HG03066 (cell line): ENCODE results near the gene ATP9B.

Experiments
- ATAC-seq: cut with Tn5 transposase; IDR thresholded peaks from one replicate; pipeline ENCODE4 v1.9.1; 2021; ENCODE audit warnings: low read depth; ENCODE audit not compliant: unreplicated experiment

ATP9B gene

DNA sequence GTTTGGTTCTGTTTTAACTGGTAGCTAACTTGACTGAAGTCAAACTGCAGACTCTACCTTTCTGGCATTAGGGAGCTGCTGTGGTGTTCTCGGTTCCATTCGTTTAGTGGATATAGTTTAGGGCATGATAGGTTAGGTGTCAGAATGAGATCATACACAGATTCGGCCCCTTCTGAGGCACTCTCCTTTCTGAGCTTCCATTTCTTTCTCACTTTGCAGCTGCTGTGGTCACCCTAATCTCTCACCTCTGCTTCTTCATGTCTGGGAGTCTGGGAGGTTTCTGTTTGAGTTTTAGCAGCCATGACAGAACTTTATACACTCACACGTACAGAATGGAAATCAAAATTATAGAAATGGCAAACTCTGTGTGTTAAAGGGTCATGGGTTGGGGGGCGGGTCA, 122.8 kb downstream of the ATP9B start:
- ATAC-seq, result no peak

DNA sequence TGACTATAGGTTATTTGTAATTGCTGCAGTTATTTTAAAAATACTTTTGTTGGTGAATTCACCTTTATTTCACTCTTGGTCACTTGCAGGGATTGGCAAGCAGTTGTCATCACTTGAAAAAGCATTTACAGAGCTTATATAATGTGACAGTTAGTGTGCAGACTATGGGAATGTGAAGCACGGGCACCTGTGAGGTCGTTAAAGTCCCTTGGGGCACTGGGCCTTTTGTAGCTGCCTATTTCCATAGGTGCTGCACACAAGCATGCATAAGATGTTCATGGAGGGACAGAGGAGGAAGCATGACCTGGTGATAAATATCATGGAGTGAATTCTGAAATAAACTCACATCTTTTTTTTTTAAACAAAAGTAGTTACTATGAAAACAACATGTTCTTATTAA, 124.6 kb downstream of the ATP9B start:
- ATAC-seq, result no peak

DNA sequence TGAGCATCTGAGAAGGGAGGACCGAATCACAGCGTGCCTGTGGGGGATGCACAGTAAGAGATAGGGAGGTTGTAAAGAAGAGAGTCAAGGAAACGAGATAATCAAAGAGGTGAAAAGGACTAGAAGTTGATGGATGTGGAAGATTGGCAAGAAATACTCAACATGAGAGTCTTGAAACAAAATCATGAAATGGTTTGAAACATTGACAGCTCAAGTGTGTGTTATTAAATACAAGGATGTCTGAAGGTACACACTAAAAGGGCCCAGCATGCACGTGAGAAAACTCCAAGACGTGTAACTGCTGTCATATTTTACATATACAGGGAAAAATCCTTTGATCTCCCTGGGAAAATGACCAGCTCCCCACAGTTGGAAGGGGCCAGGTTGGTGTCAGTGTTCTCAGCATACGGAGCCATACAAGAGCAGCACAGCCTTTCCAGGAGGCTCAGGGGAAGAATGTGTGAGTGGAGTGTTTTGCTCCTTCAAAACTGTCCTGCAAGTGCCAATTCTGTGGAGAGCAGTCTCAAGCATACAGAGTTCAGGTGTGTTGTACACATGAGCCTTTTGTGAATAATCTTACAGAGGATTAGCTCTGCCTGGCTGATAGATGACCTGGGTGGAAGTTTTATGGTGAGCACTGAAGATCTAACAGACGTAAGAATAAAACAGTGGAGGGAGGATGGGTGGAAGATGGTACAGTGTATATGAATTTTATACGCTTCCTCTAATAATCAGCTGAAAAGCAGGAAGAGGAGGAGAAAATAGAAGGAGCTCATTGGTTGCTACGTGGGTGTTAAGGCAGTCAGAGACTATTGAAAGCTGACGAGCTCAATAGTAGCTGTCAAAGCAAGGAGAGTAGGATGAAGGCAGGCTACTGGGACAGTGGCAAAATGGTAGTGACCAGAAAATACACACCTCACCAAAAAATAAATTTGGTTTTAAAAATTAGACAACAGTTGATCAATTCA, 126.8 kb downstream of the ATP9B start:
- no peak for ATAC-seq

DNA sequence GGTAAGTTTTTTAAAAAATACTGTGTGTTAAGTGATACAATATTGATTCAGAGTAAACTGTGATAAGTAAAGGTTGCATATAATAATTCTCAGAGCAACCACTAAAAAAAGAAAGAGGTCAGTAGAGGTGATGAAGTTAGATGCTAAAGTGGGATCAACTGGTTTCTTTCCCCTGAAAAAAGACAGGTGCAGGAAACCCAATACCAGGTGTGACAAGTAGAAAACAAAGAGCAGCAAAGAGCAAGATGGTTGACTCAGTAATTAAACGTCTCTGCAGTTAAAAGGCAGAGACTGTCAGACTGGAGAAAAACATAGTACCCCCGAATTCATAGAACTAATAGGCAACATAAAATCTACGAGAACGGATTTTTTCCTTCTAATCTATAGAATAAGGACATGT, 128.3 kb downstream of the ATP9B start:
- ATAC-seq, result no peak

DNA sequence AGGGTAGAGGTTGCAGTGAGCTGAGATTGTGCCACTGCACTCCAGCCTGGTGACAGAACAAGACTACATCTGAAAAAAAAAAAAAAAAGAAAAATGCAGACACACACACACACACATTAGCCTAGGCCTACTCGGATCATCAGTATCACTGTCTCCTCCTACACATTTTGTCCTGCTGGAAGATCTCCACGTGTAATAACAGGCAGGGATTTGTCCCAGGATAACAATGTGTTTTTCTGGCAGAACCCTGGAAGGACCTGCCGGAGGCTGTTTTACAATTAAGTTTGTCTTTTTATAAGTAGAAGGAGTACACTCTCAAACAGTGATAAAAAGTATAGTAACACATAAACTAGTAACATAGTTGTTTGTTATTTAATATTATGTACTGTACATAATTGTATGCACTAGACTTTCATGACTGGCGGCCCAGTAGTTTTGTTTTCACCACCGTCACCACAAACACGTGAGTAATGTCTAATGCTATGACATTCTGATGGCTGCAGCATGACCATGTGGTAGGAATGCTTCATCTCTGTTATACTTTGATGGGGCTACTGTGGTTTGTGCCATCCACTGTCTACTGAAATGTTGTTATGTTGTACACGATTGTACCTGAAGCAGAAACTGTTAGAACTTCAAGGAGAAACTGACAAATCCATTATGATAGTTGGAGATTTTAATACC, 130.6 kb downstream of the ATP9B start:
- no peak for ATAC-seq

DNA sequence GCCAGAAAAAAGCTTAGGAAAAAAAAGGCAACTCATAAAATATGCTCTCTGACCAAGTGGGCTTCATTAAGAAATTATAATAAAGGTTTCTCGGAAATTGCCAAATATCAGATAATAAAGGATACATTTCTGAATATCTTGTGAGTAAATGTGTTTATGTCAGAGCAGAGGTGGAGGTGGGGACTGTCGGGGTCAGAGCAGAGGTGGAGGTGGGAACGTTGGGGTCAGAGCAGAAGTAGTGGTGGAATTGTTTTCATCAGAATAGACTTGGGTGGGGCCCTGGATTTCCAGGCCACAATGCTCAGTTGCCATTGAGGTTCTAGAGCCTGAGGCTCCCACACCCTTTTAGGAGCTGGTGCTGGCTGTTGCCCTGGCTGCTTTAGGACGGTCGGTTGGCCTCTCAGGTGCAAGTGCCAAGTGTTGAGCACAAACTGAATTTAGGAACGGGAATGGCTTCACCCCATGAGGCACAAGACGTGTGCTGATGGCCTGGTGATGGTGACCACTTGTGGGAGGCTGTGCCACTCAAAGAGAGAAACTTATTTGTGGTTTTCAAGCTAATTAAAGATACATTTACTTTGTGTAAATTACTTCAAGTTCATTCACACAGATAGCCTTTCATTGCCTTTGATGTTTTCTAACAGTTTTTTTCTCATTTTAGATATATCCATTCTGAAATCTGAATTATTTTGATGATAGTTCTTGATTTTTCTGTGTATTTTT, 131.5 kb downstream of the ATP9B start:
- ATAC-seq, result peak; percentile 60

DNA sequence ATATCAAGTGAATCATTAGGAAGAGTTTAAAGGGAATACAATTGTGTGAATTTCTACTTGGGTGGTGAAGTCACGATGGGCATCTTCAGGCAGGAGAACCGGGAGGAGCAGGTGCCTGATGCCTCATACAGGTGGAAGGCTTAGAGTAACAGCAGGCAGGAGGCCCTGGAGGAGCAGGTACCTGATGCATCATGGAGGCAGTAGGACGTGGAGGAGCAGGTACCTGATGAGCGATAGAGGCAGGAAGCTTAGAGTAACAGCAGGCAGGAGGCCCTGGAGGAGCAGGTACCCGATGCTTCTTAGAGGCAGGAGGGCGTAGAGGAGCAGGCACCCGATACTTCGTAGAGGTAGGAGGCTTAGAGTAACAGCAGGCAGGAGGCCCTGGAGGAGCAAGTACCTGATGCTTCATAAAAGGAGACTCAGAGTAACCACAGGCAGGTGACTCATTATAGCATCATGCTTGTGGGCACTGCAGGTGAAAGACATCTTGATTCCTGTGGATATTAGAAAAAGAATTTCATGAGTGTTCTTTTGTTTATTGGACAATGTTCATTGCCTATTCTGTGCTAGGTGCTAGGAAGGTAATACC, 133.9 kb downstream of the ATP9B start:
- no peak for ATAC-seq

DNA sequence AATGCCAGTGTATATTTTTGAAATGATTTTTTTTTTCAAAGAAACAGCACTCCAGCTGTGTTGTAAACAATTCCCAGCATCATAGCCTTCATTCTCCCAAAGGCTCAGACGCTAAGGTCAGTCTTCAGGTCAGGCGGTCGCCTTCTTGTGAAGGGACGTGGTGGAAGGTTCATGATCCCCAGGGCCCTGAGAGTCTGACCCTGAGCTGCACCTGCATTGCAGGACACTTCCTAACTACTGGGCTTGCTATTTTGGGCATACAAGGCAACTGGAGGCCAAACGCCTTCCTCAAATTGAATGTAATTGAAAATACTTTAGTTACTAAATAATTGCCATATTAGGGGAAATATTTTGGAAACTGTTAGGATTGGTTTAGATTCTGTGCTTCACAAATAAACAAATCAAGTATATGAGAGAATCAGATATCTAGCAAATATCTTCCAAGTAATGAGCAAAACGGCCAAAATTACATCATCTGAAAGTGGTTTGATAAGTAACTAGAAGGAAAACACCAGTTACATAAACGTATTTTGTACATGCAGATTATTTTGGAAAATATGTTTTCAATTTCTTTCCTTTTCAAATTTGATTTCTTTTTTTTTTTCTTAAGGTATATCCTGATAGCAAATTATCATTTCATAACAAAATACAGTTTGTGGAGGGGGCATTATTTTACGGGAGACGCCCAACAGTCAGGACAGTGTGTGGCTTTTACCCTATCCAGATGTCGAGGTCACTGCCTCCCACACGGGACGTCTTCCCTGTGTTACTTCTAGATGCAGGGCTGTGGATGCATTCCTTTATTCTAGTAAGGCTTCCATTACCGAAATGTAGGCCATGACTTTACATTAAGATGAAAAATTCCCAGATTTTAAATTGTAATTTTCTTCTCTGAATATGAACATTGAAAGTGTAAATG, 136.0 kb downstream of the ATP9B start:
- ATAC-seq, result no peak

DNA sequence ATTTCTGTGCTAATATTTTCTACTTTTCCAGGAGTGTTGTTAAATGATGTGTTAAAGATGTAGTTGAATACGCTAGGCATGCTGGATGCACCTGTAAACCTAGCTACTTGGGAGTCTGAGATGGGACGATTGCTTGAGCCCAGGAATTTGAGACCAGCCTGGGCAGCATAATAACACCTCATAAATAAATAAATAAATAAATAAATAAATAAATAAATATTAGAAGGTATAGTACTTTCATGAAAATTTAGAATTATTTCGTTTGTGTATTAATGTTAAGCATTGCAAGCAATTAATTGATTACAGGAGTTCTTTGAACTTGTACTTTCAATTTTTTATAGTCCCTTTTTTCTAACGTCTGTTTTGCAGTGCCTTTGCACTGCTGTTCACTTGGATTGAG, 137.2 kb downstream of the ATP9B start:
- ATAC-seq, result no peak

DNA sequence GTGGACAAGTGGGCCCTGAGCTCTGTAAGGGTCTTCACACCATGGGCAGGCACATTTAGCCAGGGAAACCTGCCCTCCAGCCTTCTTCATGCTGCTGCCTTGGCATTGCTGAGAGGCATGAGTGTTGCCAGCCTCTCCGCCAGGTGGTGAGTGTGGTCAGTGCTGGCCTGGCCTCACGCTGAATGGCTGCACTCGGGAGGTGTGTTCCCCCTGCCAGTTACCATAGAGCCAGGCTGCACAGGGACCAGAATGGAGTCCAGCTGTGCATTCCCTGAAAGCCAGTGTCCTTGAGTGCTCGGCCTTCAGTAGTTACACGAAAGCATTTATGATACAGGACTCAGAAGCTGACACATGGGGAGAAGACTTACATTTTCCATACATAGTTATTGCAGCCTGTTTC, 139.7 kb downstream of the ATP9B start:
- no peak for ATAC-seq

DNA sequence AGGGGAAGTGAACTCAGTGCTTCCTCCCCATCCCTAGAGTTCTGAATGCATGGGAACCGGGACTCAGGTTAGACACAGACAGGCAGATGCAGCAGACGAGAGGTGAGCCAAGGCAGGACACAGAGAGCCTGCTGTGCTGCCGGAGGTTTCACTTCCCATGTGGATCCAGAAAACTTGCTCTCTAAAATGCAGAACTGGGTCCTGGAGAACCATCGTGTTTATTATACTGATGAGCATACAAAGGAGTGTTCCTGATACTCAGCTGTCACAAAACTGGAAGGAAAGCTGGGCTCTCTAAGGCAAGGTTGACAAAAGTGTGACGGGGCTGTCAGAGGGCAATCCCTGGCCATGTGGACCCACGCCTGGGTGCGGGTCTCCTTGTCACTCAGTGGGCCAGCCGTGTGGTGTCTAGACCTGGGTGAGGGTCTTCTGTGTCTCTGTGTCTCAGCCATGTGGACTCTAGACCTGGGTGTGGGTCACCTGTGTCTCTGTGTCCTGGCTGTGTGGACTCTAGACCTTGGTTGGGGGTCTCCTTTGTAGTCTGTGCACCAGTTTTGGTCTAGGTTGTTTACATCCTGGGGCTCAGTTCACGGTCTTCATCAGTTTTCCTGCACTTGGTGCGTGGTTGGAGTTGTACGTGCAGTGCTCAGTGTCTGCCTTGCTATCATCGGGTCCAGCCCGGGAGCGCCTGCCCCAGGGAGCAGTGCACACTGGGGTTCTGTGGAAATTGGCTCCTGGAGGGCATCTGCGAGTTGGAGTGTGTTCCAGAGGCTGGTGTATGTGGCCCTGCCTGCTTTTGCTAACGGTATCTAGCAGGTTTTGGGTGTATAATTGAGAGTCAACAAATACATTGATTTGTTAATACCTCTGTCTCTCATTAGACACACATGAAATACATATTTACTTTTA, 141.1 kb downstream of the ATP9B start:
- ATAC-seq, result no peak

DNA sequence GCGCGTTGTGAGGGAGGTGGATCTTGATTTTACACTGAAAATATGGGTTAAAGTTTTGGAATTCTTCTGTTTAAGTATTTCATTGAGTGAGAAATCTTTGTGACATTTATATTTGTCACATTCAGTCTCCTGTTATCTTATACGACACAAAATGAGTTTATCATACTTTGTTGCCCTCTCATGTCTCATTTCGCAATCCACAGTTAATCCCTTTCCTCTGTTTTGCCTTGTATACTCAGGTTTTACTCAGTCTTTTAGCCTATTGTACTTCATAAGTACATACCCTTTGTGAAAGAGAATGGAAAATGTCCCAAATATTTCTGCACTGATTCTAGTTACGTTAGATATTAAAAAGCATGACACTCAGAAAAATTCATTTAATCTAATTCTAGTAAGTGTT, 142.7 kb downstream of the ATP9B start:
- ATAC-seq, result no peak

DNA sequence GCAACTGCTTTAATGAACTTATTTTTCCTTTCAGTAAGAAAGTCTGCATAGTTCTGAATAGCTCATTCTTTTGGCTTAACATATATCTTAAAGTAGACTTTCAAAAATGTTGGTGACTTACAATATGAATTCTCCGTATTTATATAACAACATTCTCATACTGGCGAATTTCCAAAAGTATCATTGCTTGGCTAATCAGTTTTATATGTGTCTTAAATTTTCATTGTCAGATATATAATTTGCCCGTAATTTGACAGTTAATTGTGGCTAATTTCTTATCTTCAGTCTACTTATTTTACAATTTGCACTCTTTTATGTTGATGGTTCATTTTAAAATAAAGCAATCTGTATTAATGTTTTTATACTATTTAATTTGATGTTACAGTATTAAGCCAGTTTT, 144.9 kb downstream of the ATP9B start:
- no peak for ATAC-seq

DNA sequence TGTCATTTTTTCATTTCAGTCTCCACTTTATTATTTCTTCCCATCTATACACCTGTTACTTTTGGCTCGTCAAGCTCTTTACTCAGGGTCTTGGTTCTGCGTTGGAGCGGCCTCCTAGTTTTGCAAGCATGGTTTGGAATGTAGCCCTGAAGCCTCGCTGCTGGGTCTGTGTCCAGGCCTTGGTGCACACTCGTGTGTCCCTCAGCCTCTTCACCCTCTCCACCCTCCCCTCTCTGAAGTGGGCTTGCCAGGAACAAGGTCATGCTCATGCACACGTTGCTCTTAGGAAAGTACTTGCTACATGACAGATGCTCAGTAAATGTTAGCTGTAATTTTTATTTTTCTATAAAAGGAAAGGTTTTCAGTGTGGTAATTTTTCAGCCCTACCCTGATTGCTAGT, 147.0 kb downstream of the ATP9B start:
- no peak for ATAC-seq

DNA sequence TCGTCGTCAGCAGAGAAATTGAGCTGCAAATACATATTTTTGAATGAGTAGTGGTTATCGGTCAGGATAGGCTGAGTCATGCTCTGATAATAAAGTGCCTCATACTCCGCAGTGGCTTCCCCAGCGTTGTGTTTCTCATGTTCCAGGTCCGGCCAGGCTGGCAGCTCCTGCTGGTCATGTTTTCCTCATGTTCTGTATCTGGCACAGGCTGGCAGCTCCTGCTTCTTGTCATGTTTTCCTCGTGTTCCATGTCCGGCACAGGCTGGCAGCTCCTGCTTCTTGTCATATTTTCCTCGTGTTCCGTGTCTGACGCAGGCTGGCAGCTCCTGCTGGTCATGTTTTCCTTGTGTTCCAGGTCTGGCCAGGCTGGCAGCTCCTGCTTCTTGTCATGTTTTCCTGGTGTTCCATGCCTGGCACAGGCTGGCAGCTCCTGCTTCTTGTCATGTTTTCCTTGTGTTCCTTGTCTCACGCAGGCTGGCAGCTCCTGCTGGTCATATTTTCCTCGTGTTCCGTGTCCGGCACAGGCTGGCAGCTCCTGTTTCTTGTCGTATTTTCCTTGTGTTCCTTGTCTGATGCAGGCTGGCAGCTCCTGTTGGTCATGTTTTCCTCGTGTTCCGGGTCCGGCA, 148.9 kb downstream of the ATP9B start:
- no peak for ATAC-seq

DNA sequence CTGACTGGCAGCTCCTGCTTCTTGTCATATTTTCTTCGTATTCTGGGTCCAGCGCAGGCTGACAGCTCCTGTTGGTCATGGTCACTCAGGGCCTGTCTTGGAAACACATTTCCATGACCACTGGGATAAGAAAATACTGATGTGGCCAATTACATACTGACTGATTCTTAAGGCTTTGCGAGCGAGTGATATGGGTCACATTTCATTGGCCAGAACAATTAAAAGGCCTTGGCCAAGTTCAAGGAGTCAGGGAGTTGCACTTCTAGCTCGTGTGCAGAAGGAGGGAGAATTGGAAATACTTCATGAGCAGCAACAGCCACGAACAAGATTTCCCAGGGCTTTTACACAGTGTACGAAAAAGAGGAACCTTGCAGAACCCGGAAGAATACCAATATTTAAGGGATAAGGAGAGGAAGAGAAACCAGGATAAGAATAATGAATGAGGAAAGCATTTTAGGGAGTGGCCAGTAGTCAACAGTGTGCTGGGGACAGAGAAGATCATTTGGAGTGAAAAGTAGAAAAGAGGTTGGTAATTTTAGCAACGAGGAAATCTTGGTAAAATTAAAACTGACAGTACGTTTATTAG, 149.5 kb downstream of the ATP9B start:
- no peak for ATAC-seq

DNA sequence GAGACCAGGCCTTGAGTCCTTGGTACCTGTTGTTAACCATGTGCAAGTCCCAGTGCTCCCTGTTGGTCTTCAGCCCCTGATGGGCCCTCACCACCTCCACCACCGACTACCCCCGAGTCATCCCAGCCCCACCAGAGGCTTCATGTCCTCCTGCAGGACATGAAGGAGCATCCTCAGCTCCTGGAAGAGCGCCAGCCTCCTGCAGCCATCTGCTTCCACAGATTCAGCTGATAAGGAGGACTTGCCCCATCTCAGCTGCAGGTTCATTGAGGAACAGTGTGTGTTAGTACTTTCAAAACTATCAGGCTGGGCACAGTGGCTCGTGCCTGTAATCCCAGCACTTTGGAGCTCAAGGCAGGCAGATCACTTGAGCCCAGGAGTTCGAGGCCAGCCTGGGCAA, 151.9 kb downstream of the ATP9B start:
- ATAC-seq, result no peak

DNA sequence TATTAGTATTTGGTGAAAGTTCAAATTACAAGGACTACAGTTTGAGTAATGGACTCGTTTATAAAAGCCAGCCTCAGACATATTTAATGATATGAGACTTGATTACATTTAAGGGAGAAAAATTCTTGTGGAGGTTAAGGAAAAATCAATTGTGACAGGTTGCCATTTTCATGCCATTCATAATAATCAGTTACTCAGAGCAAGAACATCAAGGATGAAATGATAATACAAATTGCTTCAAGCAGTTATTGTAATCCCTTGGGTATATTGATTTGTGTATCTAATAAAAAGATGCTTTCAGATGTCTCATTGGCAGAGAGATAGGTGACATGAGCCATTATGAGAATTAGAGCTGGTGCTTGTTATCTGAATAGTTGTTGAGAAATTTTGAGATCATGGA, 153.6 kb downstream of the ATP9B start:
- no peak for ATAC-seq
